ENCODE measurements around the gene TNRC18.

- no peak for TF ChIP-seq CTCF (IDR thresholded peaks at IDR 0.05)
- no peak for TF ChIP-seq EZH2 (IDR thresholded peaks at IDR 0.05; ENCODE audit: borderline replicate concordance, insufficient read depth, low read depth, low read length, poor library complexity, severe bottlenecking)
These were observed 29.4 kb upstream of the TNRC18 start for GRCh38 chr7:5452937-5453540.

Measured in B cell (primary cell).